Measurements from ENCODE around the gene PCDHGB1.

The PCDHGB1 gene

DNA sequence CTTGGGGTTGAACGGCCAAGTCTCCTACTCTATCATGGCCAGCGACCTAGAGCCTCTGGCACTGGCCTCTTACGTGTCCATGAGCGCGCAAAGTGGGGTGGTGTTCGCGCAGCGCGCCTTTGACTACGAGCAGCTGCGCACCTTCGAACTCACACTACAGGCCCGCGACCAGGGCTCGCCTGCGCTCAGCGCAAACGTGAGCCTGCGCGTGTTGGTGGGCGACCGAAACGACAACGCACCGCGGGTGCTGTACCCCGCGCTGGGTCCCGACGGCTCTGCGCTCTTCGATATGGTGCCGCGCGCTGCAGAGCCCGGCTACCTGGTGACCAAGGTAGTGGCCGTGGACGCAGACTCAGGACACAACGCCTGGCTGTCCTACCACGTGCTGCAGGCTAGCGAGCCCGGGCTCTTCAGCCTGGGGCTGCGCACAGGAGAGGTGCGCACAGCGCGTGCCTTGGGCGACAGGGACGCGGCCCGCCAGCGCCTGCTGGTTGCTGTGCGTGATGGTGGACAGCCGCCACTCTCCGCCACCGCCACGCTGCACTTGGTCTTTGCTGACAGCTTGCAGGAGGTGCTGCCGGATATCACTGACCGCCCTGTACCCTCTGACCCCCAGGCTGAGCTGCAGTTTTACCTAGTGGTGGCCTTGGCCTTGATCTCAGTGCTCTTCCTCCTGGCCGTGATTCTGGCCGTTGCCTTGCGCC, 49.8 kb downstream of the PCDHGB1 start:
- no peak for TF ChIP-seq ZFX (IDR thresholded peaks at IDR 0.05; ENCODE audit: borderline replicate concordance)
- TF ChIP-seq, protein P1, sequence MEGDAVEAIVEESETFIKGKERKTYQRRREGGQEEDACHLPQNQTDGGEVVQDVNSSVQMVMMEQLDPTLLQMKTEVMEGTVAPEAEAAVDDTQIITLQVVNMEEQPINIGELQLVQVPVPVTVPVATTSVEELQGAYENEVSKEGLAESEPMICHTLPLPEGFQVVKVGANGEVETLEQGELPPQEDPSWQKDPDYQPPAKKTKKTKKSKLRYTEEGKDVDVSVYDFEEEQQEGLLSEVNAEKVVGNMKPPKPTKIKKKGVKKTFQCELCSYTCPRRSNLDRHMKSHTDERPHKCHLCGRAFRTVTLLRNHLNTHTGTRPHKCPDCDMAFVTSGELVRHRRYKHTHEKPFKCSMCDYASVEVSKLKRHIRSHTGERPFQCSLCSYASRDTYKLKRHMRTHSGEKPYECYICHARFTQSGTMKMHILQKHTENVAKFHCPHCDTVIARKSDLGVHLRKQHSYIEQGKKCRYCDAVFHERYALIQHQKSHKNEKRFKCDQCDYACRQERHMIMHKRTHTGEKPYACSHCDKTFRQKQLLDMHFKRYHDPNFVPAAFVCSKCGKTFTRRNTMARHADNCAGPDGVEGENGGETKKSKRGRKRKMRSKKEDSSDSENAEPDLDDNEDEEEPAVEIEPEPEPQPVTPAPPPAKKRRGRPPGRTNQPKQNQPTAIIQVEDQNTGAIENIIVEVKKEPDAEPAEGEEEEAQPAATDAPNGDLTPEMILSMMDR (IDR thresholded peaks at IDR 0.05): no peak

More for the DNA sequence above, 49.8 kb downstream of the PCDHGB1 start:
- no peak overlapping the region for H3K27ac ChIP-seq
